Measurements from ENCODE around the gene PCSK4.

Gene PCSK4

GRCh38 chr19:1494115-1494815 is 4.1 kb upstream of the PCSK4 start:
- DNase-seq (ENCODE audit: extremely low read depth, low read depth) = no peak
- TF ChIP-seq CTCF (IDR thresholded peaks at IDR 0.05; ENCODE audit: low read depth, low read length) = no peak

- no peak for DNase-seq (ENCODE audit: extremely low read depth, low read depth)
- no peak for TF ChIP-seq CTCF (IDR thresholded peaks at IDR 0.05; ENCODE audit: low read depth, low read length)
Observed at GRCh38 chr19:1492474-1493006, 2.4 kb upstream of the PCSK4 start.

DNA sequence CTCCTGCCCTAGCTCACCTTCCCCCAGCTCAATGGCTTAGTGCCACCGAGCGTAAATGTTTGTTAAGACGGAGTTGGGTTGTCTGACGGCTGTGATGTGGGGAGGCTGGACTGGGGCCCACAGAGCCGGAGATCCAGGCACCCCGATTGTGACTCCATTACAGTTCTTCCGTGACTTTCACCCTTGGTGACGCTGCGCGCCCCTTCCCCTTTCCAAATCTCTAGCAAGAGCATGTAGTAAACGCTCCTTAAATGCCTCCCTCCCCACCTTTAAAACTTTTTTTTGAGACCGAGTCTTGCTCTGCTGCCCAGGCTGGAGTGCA is 1.7 kb upstream of the PCSK4 start:
- no peak for DNase-seq (ENCODE audit: extremely low read depth, low read depth)
- TF ChIP-seq CTCF (IDR thresholded peaks at IDR 0.05; ENCODE audit: low read depth, low read length) = no peak

DNA sequence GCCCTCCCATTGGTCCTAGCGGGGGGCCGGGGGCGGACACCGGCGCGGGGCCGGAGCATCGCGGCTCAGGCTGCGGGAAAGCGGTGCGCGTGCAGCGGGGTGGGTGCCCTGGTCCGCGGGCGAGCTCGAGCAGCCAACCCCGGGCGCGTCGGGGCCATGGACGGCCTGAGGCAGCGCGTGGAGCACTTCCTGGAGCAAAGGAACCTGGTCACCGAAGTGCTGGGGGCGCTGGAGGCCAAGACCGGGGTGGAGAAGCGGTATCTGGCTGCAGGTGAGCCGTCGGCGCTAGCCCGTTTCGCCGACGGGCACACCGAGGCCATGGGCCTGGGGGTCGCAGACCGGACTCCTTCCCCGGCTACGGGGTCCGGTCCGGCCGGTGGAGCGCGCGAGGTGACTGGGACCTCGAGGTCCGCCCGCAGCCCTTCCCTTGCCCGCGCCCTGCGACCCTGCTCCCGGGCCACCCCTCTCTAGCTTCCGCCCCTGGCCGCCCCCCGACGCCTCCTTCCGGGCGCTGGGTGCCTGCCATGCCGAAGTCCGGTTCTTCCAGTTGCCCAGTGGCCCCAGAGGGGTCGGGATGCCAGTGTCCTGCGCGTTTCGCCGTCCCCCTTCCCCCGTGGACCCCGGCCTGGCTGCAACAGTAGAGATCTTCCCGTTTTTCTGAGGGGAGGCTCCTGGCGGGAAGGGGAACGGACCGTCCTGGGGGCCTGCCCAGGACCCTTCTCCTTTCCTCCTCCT is 1.1 kb upstream of the PCSK4 start, which contains the start of gene REEP6:
Gene REEP6 (plus strand): TSS at position 68 of the 735 bp plus-strand sequence. CDS start 89 bp downstream, at position 157.
- no peak for DNase-seq (ENCODE audit: extremely low read depth, low read depth)
- no peak for TF ChIP-seq CTCF (IDR thresholded peaks at IDR 0.05; ENCODE audit: low read depth, low read length)

DNA sequence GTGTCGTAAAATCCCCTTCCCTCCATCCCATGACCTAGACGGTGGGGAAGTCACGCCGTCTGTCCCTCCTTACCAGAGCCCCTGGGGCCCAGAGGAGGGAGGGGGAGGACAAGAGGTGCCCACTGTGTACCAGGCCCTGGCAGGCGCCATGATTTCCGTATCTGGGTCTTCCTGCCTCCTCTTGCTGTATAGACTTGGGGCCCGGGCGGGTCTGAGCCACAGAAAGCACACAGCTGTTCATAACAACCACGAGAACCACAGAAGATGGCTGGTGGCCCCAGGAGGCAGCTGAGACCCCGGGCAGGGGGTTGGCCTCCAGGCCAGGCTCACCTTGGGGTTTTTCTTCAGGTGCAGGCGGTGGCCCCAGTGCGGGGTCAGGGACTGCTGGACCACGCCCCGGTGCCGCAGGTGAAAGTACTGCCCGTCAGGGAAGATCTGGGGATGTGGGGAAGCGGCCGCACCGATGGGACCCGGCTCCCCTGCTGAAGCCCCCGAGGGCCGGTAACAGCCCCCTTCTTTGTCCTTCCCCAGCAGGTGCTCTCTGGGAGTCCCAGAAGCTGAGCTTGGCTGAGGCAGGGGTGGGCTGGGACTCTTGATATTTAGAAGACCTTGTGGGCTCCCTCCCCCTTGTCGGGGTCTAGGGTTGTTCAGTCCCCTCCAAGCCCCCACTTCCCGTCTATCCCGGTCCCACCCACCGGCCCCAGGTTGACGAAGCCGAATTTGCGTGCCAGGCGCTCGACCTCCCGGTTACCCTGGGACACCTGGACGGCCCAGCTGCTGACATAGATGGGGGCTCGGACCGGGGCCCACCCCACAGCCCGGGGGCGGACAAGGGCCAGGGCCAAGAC is 463 bp downstream of the PCSK4 start:
- TF ChIP-seq CTCF (IDR thresholded peaks at IDR 0.05; ENCODE audit: low read depth, low read length) = no peak
- DNase-seq (ENCODE audit: extremely low read depth, low read depth) = no peak

DNA sequence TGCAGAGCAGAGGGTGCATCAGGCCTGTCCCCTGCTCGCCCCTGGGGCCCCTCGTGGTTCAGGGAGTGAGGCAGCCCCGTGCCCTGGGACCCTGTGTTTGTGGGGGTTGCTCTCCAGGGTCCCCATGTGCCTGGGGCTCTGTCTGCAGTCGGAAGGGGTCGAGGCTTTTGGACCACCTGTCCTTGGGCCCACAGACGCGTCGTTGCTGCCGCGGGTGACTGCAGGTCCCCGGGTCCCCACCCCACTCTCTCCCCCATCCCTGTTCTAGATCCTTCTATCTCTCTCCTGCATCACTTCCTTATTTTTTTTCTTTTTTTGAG is 1.9 kb downstream of the PCSK4 start:
- TF ChIP-seq CTCF (IDR thresholded peaks at IDR 0.05; ENCODE audit: low read depth, low read length) = no peak
- DNase-seq (ENCODE audit: extremely low read depth, low read depth) = no peak
